Right ventricle myocardium inferior (tissue), 1 donor: ENCODE results near the gene TGFBR2. TPM values are rescaled to one million over a fixed set of nuclear protein-coding genes. Genes with fewer than 3 reads are reported as not detected.
"Not testable (repeated sequence)": the region's sequence is repeated elsewhere in the genome, so short reads cannot be mapped to it uniquely, and the experiment has no call there.

Experiments used
- ATAC-seq: fragments of 200-7000 bp; cut with Tn5 transposase; one replicate; pipeline ENCODE4 v1.9.1; 2020; ENCODE audit warnings: mild to moderate bottlenecking, moderate library complexity
- DNase-seq: peaks from one replicate; pipeline ENCODE4 v3.0.0; 2021; ENCODE audit errors: missing footprints
- intact Hi-C: fragments of 100-400 bp; cut with DNase I; formaldehyde crosslinking; loops from one replicate; pipeline ENCODE4 v1.11.0; 2022
- total RNA-seq: library from RNA; stranded (reverse); fragmentation: NEBNext Ultra II Directional; extraction: Animal tissue kit (Norgen Biotek cat#: 25700); gene quantifications from one replicate; pipeline ENCODE4 v1.2.1, GENCODE V29; 2021
- donor health status: DM: no; HTN: yes; CAD: no; lungs with severe emphysema.

Gene TGFBR2
- total RNA-seq, 1 donor from 2014 or later, result 186 TPM

- intact Hi-C loops, result loop anchor here (5.0 kb wide), 1 partner anchor 64 kb away; no protein-coding TSS in a partner anchor
- no peak for DNase-seq
- no peak for ATAC-seq
Observed at GRCh38 chr3:30661098-30661873, 54.9 kb downstream of the TGFBR2 start.

DNA sequence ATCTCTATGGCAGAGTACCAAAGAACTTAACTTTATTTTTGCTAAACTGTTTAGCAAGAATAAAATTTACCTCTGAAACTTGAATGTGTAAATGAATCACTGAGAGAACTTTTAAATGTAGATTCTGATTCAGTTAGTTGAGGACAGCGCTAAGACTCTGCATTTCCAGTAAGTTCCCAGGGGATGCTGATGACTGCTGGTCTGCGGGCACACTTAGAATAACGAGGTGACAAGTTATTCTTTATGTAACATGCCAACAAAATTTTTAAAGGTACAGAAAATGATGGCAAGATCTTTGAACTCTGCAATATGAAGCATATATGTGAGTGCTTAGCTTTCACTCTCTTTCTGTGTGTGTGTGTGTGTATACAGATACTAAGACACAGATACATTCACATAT is 56.4 kb downstream of the TGFBR2 start:
- ATAC-seq (no peak), DNase-seq (no peak)
- intact Hi-C loops, result loop anchor here (5.0 kb wide), 1 partner anchor 66 kb away; no protein-coding TSS in a partner anchor

DNA sequence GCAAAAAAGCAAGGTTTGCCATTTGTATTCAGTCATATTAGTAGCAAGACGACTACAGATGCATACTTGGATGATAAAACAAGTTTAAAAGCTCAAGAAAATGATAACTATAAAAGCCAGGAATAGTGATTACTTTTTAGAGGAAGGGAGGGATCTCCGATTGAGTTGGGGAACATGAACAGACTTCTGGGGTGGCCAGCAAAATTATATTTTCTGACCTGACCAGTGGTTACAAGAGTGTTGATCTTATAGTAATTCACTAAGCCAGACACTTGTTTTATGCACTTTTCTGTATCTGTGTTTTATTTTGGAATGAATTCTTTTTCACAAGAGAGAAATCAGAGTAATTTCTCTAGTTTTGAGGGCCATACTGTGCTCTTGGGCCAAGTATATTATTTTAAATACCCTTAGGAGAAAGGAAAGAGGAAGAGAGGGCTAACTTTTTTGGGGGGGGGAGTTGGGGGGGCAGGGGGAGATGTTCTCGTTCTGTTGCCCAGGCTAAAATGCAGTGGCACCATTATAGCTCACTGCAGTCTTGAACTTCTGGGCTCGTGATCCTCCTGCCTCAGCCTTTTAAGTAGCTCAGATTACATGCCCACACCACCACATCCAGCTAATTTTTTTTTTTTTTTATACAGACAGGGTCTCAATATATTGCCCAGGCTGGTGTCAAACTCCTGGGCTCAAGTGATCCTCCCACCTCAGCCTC is 57.3 kb downstream of the TGFBR2 start:
- intact Hi-C loops, result loop anchor here (5.0 kb wide), 1 partner anchor 66 kb away; no protein-coding TSS in a partner anchor
- ATAC-seq (no peak), DNase-seq (no peak)

DNA sequence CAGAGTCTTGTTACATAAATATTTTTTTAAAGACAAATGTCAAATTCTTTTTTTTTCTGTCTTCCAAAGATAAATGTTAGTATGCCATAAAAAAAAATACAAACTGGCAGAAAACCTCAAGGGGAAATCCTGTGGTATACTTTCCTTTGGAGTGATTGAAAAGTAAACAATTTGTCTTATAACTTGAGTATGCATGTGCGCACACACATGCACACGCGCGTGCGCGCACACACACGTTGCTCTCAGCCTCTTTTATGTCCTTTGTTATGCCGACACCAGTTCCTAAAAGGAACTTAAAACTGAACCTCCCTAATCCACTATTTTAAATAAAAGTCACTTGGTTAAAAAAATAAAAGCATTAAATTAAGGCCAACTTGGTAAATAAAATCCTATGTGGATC is 58.1 kb downstream of the TGFBR2 start:
- ATAC-seq (no peak), DNase-seq (no peak)
- intact Hi-C loops, result loop anchor here (5.0 kb wide), 1 partner anchor 67 kb away; no protein-coding TSS in a partner anchor

- intact Hi-C loops, result loop anchor here (5.0 kb wide), 2 partner anchors 38 to 68 kb away; no protein-coding TSS in a partner anchor
- ATAC-seq (no peak), DNase-seq (no peak)
Observed at GRCh38 chr3:30664884-30665283, 58.5 kb downstream of the TGFBR2 start.

DNA sequence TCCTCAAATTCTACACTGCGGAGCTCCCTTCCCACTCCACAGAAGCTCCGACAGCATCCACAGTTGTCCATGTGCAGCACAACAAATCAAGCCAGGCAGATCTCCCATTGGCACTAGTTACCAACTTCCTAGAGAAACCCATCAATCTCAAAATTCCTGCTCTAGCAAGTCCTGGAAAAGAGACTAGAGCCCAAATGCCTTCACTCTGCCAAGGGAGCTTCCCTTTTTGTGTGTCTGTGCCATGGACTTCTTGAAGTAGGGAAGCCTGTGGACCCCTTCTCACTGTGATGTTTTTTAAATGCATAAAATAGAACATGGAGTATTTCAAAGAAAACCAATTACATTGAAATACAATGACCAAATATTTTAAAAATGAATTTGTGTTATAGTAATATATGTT is 59.1 kb downstream of the TGFBR2 start:
- ATAC-seq, result no peak
- intact Hi-C loops, result loop anchor here (5.0 kb wide), 1 partner anchor 38 kb away; no protein-coding TSS in a partner anchor
- DNase-seq, result no peak

- intact Hi-C loops, result loop anchor here (5.0 kb wide), 1 partner anchor 39 kb away; no protein-coding TSS in a partner anchor
- ATAC-seq (no peak), DNase-seq (no peak)
Observed at GRCh38 chr3:30666572-30667279, 60.3 kb downstream of the TGFBR2 start.

- no peak for ATAC-seq
- no peak for DNase-seq
- intact Hi-C loops, result loop anchor here (5.0 kb wide), 1 partner anchor 40 kb away; no protein-coding TSS in a partner anchor
Observed at GRCh38 chr3:30667280-30667651, 60.9 kb downstream of the TGFBR2 start.

DNA sequence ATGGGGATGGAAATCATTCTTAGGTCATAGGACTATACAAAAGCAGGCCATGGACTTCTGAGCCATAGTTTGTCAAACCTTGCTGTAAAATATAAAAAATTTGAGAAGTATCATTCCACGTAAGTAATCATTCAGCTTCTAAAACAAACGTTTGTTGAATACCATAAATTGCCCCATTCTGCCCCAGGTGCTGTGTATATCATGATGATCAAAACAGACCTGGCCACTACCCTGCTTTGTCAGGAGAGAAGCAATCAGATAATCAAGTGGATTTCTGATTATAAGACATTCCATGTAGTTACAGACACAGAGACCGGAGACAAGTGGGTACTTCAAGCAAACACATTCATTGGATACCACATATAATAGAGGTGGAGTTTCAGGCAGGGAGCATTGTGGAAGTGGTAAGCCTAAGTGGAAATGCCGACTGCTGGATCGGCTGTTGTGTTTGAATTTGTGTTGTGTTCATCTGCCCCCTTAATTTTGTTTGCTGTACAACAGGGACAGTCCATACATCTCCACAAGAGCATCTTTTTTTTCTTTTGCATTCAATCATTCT is 61.7 kb downstream of the TGFBR2 start:
- intact Hi-C loops, result loop anchor here (5.0 kb wide), 1 partner anchor 41 kb away; no protein-coding TSS in a partner anchor
- ATAC-seq (no peak), DNase-seq (no peak)

DNA sequence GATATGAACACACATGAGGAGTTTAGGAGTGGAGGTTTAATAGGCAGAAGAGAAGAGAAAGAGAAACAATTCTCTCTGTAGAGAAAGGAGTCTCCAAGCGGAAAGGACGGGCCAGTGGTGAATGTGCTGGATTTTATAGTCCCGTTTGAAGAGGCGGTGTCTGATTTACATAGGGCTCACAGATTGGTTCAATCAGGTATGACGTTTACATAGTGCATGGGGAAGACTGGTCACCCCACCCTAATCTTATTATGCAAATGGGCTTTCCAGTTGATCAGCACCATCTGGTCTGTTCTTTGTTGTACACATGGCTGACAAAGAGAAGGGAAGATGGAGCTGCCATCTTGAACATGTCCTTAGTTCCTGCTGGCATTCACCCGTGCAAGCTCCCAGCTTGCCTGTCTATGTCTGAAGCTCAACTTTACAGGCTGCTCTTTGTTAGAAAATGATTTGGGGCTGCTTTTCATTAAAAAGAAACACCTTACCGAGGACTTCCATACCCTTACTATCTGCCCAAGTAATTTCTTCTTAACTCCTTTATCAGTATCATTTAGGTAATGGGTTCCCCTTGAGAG is 63.0 kb downstream of the TGFBR2 start:
- not testable (repeated sequence) for DNase-seq, ATAC-seq
- intact Hi-C loops, result loop anchor here (5.0 kb wide), 1 partner anchor 42 kb away; no protein-coding TSS in a partner anchor

- DNase-seq, result no peak
- ATAC-seq, result no peak
- intact Hi-C loops, result no loop called here
Observed at GRCh38 chr3:30670292-30670691, 63.9 kb downstream of the TGFBR2 start.

GRCh38 chr3:30671527-30672286 is 65.3 kb downstream of the TGFBR2 start:
- ATAC-seq (no peak), DNase-seq (no peak)
- intact Hi-C loops, result no loop called here

GRCh38 chr3:30672287-30672735 is 65.9 kb downstream of the TGFBR2 start:
- ATAC-seq (no peak), DNase-seq (no peak)
- intact Hi-C loops, result no loop called here

DNA sequence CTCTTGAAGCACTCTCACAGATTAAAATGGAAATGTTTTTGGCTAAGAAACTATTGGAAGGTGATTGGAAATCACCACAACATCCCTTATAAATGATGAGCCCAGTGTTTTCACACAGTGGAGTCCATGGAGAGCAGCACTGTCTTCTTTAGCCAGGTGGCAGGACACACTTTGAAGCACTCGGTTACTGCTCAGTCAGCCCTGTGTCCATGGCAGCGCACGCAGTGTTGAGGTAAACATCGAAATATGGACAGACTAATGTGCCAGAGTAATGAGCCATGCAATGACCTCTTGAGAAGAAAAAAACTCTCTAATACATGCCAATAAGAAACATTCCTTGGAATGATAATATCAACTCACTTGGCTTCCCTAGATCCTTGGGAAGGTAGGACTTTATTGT is 66.6 kb downstream of the TGFBR2 start:
- intact Hi-C loops, result no loop called here
- ATAC-seq (peak; percentile 68), DNase-seq (peak; percentile 68)

GRCh38 chr3:30673425-30674341 is 67.3 kb downstream of the TGFBR2 start:
- intact Hi-C loops, result no loop called here
- DNase-seq, result no peak
- ATAC-seq, result peak; percentile 27

DNA sequence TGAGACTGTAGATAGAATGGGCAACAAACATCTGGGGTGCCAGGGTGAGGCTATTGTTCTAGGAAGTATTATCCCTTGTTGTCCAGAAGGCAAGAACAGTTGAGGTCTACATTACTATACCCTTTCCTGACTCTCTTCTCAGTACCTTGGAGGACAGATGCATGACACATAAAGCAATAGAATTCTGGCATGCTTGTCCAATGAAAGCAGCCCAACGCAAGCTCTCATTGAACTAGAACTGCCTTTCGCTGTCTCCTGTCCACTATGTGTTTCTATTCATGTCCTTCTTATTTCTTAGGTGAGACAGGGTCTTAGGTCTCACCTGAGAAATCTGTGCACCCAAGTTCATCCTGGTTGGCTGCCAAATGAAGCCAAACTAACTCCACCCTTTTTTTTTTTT is 68.6 kb downstream of the TGFBR2 start:
- ATAC-seq, result no peak
- no peak for DNase-seq
- intact Hi-C loops, result no loop called here

DNA sequence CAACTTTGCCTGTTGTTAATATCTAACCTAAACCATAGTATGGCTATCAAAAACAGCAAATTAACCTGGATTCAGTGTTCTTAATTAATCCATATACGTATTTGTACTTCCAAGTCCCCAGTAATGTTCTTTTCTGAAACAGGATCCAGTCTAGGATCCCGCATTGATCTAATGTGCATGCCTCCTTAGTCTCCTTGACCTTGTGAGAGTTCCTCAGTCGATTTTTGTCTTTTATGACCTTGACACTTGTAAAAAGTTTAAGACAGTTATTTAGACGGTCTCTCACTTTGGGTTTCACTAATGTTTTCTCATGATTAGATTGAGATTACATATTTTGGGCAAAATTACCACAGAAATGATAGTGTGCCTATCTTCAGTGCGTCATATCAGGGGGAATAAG is 69.4 kb downstream of the TGFBR2 start:
- DNase-seq, result no peak
- intact Hi-C loops, result no loop called here
- no peak for ATAC-seq
